HG03558 (cell line): ENCODE measurements around the gene MDM2.

Experiments
- ATAC-seq: cut with Tn5 transposase; IDR thresholded peaks from one replicate; pipeline ENCODE4 v1.9.1; 2021; ENCODE audit warnings: moderate number of reproducible peaks; ENCODE audit not compliant: unreplicated experiment; ENCODE audit errors: extremely low read depth

Gene MDM2

DNA sequence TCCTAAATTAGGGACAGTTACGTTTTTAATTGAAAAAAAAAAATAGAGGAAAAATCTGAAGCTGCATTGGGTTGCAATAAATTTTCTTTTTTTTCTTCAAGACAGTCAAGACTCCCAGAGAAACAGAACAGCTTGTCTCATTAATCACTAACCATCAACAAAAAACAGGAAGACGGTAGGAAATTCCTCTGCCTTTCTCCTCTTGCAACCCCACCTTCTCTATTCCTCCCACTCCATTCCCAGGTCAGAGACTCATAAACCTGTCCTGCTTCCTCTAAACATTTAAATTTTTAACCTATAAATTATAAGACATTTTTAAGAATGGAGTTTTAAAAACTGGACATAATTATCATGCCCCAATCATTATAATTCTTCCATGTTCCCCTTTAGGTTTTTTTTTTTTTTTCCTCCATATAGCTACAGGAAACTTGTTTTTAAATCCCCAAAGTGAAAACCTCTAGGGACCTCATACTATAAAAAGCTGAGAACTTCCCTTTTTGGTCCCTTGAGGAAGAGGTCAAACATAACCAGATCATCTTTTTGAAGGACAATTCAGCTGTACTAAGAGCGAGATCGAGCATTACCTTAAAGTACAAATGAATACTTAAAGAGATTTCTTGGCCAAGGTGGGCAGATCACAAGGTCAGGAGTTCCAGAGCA lies 89.0 kb downstream of the MDM2 start:
- no peak for ATAC-seq

DNA sequence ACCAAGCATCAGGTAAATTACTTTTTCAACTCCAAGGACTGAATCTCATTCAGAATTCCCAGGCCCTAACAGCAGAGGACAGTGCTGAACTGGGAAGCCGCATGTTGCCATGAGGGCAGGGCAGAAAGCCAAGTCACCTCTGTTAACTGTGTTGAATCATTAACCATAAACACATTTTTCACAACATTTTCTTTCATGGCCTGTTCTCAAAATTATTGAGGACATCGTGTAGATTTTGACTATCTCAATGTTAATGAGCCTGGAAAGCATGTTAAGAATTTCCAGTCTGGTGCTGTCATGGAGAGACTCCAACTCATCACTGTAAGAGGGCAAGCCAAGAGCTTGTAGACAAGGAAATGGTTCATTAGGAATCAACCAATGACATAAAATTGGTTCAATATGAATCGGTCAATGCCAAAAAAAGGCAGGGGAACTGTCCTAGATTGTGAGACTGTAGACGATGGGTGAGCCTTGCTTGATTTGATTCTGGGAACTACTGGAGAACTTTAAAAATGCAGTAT lies 91.3 kb downstream of the MDM2 start:
- ATAC-seq: no peak

DNA sequence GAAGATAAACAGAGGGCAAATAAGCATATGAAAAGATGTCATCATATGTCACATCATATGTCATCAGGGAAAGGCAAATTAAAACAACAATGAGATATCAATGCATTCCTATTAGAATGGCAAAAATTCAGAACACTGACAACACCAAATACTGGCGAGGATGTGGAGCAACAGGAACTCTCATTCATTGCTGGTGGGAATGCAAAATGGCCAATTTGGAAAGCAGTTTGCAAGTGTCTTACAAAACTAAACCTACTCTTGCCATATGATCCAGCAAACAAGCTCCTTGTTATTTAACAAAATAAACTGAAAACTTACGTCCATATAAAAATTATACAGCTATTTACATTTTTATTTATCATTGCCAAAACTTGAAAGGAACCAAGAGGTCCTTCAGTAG lies 92.3 kb downstream of the MDM2 start:
- ATAC-seq: no peak
